Activated T-cell treated with anti-CD3 and anti-CD28 coated beads for 48 hours (primary cell): ENCODE data around the gene CDC34.

Experiments
- DNase-seq: peaks from one replicate; pipeline ENCODE4 v3.0.0-alpha.2; 2020; ENCODE audit warnings: low read depth

The CDC34 gene

GRCh38 chr19:522726-523125 is 8.8 kb upstream of the CDC34 start:
- no peak for DNase-seq

DNA sequence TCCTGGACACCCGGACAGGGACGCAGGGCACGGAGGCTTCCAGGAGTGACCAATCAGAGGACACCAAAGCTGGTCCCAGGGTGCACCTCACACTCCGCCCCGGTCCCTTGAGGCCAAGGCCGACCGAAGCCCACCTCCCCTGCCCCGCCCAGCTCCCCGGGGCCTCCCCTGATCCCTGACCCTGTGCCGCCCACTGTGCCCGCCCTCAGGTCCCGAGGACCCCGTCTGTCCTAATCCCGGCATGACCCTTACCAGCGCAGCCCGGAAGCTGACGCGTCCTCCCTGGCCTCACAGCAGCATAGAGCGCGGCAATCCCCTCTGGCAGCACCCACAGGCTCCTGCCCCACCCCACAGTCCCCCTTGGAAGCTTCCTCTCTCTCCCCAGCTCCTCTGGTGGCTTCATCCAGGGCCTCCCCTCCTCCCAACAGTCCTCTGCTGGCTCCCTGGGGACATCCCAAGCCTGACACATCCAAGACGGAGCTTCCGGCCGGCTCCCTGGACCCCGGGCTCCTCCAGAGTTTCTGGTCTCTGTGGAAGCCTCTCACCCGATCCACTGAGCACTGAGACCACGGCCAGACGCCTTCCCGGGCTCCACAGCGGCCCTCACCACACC is 7.4 kb upstream of the CDC34 start:
- DNase-seq, result no peak

DNA sequence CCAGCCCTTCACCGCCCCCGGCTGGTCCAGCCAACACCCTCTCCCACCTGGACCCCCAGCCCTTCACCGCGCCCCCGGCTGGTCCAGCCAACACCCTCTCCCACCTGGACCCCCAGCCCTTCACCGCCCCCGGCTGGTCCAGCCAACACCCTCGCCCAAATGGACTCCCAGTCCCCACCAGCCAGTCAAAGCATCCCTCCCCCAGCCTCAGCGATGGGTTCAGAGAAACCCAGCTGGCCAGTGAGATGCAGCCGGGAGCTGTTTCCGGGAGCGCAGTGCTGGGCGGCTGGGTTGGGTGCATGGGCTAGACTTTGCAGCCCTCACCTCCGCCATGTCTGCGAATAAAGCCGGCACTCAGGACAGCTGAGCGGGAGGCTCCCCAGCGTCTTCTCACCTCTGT is 6.5 kb upstream of the CDC34 start:
- no peak for DNase-seq

DNA sequence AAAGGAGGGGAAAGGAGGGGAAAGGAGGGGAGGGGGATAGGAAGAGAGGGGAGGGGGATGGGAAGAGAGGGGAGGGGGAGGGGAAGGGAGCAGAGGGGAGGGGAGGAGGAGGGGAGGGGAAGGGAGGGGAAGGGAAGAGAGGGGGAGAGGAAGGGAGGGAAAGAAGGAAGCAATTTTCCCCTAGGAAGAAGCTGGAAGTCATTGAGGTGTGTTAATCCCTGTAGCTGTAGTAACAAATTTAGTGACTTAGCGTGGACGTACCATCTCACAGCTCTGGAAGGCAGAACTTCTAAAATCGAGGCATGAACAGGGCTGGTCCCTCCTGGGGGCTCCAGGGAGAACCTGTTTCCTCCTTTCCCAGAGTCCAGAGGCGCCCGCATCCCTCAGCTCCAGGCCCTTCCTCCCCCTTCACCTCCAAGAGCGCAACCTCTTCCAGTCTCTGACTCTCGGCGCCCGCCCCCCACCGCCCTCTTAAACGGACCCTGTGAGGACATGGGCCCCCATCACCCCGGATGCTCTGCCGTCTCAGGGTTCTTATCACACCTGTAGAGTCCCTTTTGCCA is 5.6 kb upstream of the CDC34 start:
- no peak for DNase-seq

- DNase-seq, result no peak
These were observed 1.2 kb upstream of the CDC34 start for GRCh38 chr19:530134-531008.

- peak; percentile 93 for DNase-seq
These were observed 379 bp upstream of the CDC34 start for GRCh38 chr19:531009-531752.

- no peak for DNase-seq
These were observed 1.2 kb downstream of the CDC34 start for GRCh38 chr19:532561-533363.

GRCh38 chr19:533364-534058 is 2.0 kb downstream of the CDC34 start:
- DNase-seq, result no peak

DNA sequence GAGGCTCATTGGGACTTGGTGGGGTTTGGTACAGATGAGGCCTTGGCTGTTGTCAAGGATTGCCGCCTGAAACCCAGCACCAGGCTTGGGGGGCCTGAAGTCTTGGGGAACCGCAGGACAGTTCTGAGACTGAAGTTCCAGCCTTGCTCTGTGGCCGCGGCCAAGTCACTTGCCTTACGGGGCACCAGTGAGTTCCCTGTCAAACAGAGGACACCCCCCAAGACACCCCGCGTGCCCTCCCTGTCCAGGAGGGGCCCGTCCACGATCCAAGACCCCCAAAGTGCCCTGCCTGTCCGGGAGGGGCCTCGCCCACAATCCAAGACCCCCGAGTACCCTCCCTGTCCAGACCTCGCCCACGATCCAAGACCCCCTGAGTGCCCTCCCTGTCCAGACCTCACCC is 2.5 kb downstream of the CDC34 start:
- DNase-seq, result no peak

DNA sequence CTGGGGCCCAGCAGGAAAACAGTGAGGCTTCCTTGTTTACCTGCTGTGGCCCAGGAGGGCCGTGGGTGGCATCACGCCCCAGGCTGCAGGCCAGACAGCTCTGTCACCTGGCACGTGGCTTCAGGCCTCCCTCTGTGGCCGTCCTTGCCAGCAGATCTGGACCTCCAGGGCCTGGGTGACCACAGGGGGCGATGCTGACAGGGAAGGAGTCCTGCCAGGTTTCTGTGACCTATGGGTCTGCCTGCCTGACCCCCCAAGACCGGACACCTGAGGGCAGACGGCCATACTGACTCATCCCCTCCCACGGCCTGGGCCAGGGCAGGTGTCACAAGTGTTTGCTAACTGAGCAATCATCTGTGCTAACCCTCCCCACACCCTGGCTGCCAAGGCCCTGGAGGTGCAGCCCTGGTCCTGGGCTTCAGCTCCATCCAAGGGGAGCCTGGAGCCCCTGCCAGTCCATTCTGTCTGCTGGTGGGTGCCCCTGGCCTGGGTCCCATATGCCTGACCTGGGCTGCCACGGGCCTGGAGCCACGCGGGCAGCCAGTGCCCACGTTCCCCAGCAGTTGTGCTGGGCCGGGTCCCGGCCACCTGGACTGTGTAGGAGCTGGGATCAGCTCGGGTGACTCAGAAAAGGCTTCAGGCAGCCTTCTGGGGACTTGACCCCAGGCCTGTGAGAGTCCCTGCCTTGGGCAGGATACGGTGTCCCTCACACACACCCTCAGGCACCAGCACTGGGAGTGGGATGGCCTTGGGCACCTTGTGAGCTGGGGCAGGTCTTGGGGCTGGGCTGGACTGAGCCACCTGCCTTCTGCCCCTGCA is 3.7 kb downstream of the CDC34 start:
- no peak for DNase-seq

- DNase-seq, result no peak
These were observed 4.7 kb downstream of the CDC34 start for GRCh38 chr19:536031-536880.

- DNase-seq, result no peak
These were observed 5.4 kb downstream of the CDC34 start for GRCh38 chr19:536881-537404.

DNA sequence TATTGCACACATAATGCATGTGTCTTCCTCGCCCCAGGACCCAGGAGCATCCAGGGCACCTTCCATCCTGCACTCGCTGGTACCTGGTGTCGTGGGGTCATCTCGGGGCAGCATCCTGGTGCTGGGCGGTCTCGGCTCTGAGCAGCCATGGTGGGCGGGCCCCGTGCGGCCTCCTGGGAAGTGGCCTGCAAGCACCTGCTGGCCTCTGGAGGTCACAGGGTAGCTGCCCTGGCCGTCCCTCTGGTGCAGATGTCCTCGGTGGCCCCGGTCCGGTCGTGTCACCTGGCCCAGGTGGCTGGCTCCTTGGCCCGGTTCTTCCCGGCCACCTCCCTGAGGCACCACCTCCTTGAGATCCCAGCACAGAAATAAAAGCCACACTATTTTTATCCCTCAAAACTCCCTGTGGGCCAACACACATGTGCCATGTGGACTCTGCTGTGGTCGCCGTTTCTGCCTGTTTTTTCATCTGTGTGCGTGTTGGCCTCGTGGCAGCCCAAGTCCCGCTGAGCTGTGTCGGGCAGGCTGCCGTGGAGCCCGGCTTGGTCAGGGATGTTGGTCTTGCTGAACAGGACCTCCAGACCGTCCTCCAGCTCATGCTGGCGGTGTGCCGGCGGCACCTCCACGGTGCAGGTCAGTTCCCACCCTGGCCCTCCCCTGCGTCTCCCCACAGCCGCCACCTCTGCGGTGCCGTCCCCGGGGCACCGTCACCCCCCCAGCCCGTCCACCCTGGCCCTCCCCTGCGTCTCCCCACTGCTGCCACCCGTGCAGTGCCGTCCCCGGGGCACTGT is 7.3 kb downstream of the CDC34 start:
- no peak for DNase-seq

DNA sequence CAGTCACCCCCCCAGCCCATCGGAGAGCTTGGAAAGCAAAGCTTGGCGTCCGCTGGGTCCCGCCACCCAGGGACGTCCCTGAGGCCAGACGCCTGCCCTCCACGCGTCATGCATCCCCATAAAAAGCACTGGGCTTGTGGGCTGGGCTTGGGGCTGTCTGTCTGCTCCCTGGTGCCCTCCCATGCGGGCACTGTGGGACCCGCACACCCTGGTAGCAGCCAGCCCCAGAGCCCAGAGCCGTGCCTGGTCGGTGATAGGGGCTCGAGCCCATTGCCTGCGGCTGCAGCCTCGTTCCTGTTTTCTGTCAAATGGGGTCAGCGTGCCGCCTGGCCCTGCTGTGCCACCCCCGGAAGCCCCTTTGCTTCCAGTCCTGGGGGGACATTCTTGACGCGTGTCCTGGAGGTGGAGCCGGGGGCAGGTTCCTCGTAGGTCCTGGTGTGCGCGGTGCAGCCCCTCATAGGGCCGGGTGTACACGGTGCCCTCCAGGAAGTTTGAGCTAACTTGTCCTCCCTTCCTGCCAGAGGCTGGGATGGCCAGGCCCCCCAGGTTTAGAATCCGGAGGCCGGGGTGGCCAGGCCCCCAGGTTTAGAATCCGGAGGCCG is 8.0 kb downstream of the CDC34 start:
- DNase-seq, result no peak

GRCh38 chr19:540867-541637 is 9.5 kb downstream of the CDC34 start:
- no peak for DNase-seq

DNA sequence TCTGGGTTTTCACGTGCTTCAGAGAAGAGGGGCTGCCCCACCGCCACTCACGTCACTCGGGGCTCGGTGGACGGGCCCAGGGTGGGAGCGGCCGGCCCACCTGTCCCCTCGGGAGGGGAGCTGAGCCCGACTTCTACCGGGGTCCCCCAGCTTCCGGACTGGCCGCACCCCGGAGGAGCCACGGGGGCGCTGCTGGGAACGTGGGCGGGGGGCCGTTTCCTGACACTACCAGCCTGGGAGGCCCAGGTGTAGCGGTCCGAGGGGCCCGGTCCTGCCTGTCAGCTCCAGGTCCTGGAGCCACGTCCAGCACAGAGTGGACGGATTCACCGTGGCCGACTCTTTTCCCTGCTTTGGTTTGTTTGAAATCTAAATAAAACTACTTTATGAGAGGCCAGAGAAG is 10.1 kb downstream of the CDC34 start:
- no peak for DNase-seq
